Prostate gland (tissue), 2 donors: ENCODE measurements around the gene MR1.

Experiments used
- POLR2A ChIP-seq: fragments of 450-650 bp; IDR thresholded peaks from one replicate; pipeline ENCODE4 v1.6.1; 2016; ENCODE audit warnings: antibody characterized with exemption, mild to moderate bottlenecking
- POLR2AphosphoS5 ChIP-seq: sonication (generic); formaldehyde crosslinking; IDR thresholded peaks from one replicate; pipeline ENCODE4 v1.6.1; 2017; ENCODE audit warnings: antibody characterized with exemption
- TF ChIP-seq, protein P1 (sequence below), 4 experiments: fragments of 200-600 bp in 2 of 4; fragments of 450-650 bp in 2 of 4; sonication (generic) in 2 of 4; IDR thresholded peaks; 1 replicate in 3 of 4; 2 replicates in 1 of 4; pipeline ENCODE4 v1.5.1; 2016 to 2019; ENCODE audit warnings: antibody characterized with exemption in 4 of 4, mild to moderate bottlenecking in 2 of 4, moderate library complexity in 2 of 4

- TF ChIP-seq, protein P1, sequence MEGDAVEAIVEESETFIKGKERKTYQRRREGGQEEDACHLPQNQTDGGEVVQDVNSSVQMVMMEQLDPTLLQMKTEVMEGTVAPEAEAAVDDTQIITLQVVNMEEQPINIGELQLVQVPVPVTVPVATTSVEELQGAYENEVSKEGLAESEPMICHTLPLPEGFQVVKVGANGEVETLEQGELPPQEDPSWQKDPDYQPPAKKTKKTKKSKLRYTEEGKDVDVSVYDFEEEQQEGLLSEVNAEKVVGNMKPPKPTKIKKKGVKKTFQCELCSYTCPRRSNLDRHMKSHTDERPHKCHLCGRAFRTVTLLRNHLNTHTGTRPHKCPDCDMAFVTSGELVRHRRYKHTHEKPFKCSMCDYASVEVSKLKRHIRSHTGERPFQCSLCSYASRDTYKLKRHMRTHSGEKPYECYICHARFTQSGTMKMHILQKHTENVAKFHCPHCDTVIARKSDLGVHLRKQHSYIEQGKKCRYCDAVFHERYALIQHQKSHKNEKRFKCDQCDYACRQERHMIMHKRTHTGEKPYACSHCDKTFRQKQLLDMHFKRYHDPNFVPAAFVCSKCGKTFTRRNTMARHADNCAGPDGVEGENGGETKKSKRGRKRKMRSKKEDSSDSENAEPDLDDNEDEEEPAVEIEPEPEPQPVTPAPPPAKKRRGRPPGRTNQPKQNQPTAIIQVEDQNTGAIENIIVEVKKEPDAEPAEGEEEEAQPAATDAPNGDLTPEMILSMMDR (IDR thresholded peaks at IDR 0.05), result peak in 2 of 4 experiments; percentile 53 to 57
- TF ChIP-seq POLR2AphosphoS5 (no peak), POLR2A (no peak)
These were observed 50.2 kb downstream of the MR1 start for GRCh38 chr1:181083842-181084605.
